H1 (cell line): ENCODE results near the gene TAMALIN. TPM values are rescaled to one million over a fixed set of nuclear protein-coding genes. Genes with fewer than 3 reads are reported as not detected.

Experiments
- ASH2L ChIP-seq: fragments of 200-600, 300-600 bp; sonication (generic); IDR thresholded peaks from one replicate; pipeline ENCODE4 v1.7.1; 2017; ENCODE audit warnings: low read length
- CBX5 ChIP-seq: fragments of 300-800, 300-1000 bp; sonication (generic); IDR thresholded peaks from 2 replicates; pipeline ENCODE4 v1.7.1; 2016; ENCODE audit warnings: antibody characterized with exemption, low read length, low read depth
- CTBP2 ChIP-seq: IDR thresholded peaks from 2 replicates; pipeline ENCODE4 v1.7.0; 2011; ENCODE audit warnings: borderline replicate concordance, mild to moderate bottlenecking, moderate library complexity, mixed read lengths, low read length; ENCODE audit not compliant: insufficient read depth, insufficient read length
- E2F6 ChIP-seq: IDR thresholded peaks from 2 replicates; pipeline ENCODE4 v1.6.1; 2012; ENCODE audit warnings: inconsistent platforms
- EGR1 ChIP-seq: IDR thresholded peaks from 2 replicates; pipeline ENCODE4 v1.6.1; 2011; ENCODE audit warnings: low read depth, low read length, borderline replicate concordance
- EP300 ChIP-seq, 2 experiments: IDR thresholded peaks; 1 replicate in 1 of 2; 2 replicates in 1 of 2; pipeline ENCODE4 v1.6.1; 2011 to 2012; ENCODE audit warnings: low read depth in 2 of 2, low read length in 2 of 2, mild to moderate bottlenecking in 2 of 2, borderline replicate concordance in 1 of 2, inconsistent platforms in 1 of 2, moderate library complexity in 1 of 2
- EZH2 ChIP-seq: fragments of 200-600 bp; sonication (generic); IDR thresholded peaks from 2 replicates; pipeline ENCODE4 v1.7.1; 2012; ENCODE audit warnings: low read depth, mild to moderate bottlenecking, moderate library complexity, low read length, inconsistent platforms; ENCODE audit not compliant: severe bottlenecking
- GABPA ChIP-seq: IDR thresholded peaks from 2 replicates; pipeline ENCODE4 v1.6.1; 2011; ENCODE audit warnings: mild to moderate bottlenecking, low read length, moderate library complexity, borderline replicate concordance; ENCODE audit not compliant: insufficient read depth
- HDAC2 ChIP-seq, 2 experiments: fragments of 300-600 bp in 1 of 2; sonication (generic) in 1 of 2; IDR thresholded peaks; 2 replicates each; pipeline ENCODE4 v1.6.1; 2011 to 2012; ENCODE audit warnings: low read depth in 2 of 2, low read length in 2 of 2, mild to moderate bottlenecking in 2 of 2, moderate library complexity in 2 of 2, borderline replicate concordance in 1 of 2, inconsistent platforms in 1 of 2
- HDAC6 ChIP-seq: IDR thresholded peaks from one replicate; pipeline ENCODE4 v1.7.1; 2012; ENCODE audit warnings: low read depth, mild to moderate bottlenecking, inconsistent platforms, low read length, moderate library complexity
- JUND ChIP-seq: IDR thresholded peaks from 2 replicates; pipeline ENCODE4 v1.6.1; 2011; ENCODE audit warnings: mild to moderate bottlenecking, improper control_type of control experiment, low read length
- MAFK ChIP-seq: IDR thresholded peaks from 2 replicates; pipeline ENCODE4 v1.6.1; 2012; ENCODE audit warnings: low read depth, mild to moderate bottlenecking, improper control_type of control experiment, low read length
- NANOG ChIP-seq: IDR thresholded peaks from 2 replicates; pipeline ENCODE4 v1.6.1; 2011; ENCODE audit warnings: low read length, low read depth, mild to moderate bottlenecking, inconsistent platforms; ENCODE audit not compliant: insufficient read depth, poor library complexity, severe bottlenecking
- NRF1 ChIP-seq: IDR thresholded peaks from 2 replicates; pipeline ENCODE4 v1.6.1; 2011; ENCODE audit warnings: mild to moderate bottlenecking, low read depth, low read length, improper control_type of control experiment
- PHF8 ChIP-seq: fragments of 200-600 bp; sonication (generic); conservative IDR thresholded peaks from 2 replicates; pipeline ENCODE4 v1.7.1; 2012; ENCODE audit warnings: low read depth, mild to moderate bottlenecking, inconsistent platforms, low read length, moderate library complexity
- POLR2AphosphoS5 ChIP-seq: IDR thresholded peaks from 2 replicates; pipeline ENCODE4 v1.6.1; 2011; ENCODE audit warnings: low read depth, low read length
- POU5F1 ChIP-seq: IDR thresholded peaks from 2 replicates; pipeline ENCODE4 v1.6.1; 2011; ENCODE audit warnings: low read depth, mild to moderate bottlenecking, low read length, moderate library complexity
- SIN3A ChIP-seq, 2 experiments: IDR thresholded peaks in 1 of 2; conservative IDR thresholded peaks in 1 of 2; 2 replicates each; pipeline ENCODE4 v1.6.1; 2011 to 2012; ENCODE audit warnings: low read length in 2 of 2, improper control_type of control experiment in 1 of 2, low read depth in 1 of 2, mild to moderate bottlenecking in 1 of 2
- SIX5 ChIP-seq: IDR thresholded peaks from 2 replicates; pipeline ENCODE4 v1.6.1; 2011; ENCODE audit warnings: mild to moderate bottlenecking, low read depth, low read length
- SP2 ChIP-seq: IDR thresholded peaks from 2 replicates; pipeline ENCODE4 v1.6.1; 2012; ENCODE audit warnings: mild to moderate bottlenecking, low read length, inconsistent platforms
- SRF ChIP-seq: IDR thresholded peaks from 2 replicates; pipeline ENCODE4 v1.6.1; 2011; ENCODE audit warnings: mild to moderate bottlenecking, low read depth, low read length, moderate library complexity
- TAF7 ChIP-seq: optimal IDR thresholded peaks from 2 replicates; pipeline ENCODE3; 2011; ENCODE audit warnings: low read depth, mild to moderate bottlenecking, inconsistent platforms, low read length, moderate library complexity, borderline replicate concordance
- TBP ChIP-seq: IDR thresholded peaks from 2 replicates; pipeline ENCODE4 v1.6.1; 2011; ENCODE audit warnings: low read depth, low read length, improper control_type of control experiment
- TCF12 ChIP-seq: IDR thresholded peaks from 2 replicates; pipeline ENCODE4 v1.6.1; 2011; ENCODE audit warnings: low read depth, mild to moderate bottlenecking, low read length
- polyA plus RNA-seq, 7 experiments: library from polyadenylated mRNA; depleted of rRNA in 3 of 7; stranded (reverse) in 5 of 7; unstranded in 2 of 7; fragments of >200 nt in 5 of 7; fragments of 200-250 nt in 2 of 7; gene quantifications; 1 replicate in 5 of 7; 2 replicates in 1 of 7; 4 replicates in 1 of 7; pipeline versions ENCODE4 v1.2.1 to v1.2.3, GENCODE V29; 2011 to 2013; ENCODE audit warnings: missing spikeins in 2 of 7, mixed read lengths in 2 of 7
- total RNA-seq: library from RNA; stranded (reverse); fragmentation: NEBNext Ultra II Directional; extraction: Animal tissue kit (Norgen Biotek cat#: 25700); gene quantifications from 2 replicates; pipeline ENCODE4 v1.2.1, GENCODE V29; 2021
- TF ChIP-seq, protein P1 (sequence below): IDR thresholded peaks from 2 replicates; pipeline ENCODE4 v1.6.1; 2012; ENCODE audit warnings: inconsistent platforms

Gene TAMALIN
- total and polyA plus RNA-seq, 2 of the 8 experiments (the other 6 are each of a cell fraction or from before 2014, with no cell fraction given): 2.6 to 4.9 TPM

DNA sequence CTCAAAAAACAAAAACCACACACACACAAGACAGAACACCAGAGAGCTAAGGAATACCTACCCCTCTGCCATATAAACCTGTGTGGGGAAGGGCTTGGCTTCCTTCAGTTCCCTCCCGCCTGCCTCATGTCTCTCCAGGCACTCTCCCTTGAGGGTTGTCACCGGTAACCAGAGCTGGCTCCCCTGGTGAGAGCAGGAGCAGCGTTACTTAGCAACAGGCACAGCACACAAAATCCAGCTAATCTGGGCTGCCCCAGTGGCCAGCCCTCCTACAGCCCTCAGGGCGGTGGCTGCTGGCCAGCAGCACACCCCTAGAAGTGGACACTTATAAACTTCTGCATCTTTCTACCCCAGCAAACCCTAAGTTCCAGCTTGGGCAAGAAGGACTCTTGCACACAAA is 22.9 kb downstream of the TAMALIN start (continued):
- TF ChIP-seq HDAC6: no peak
- TF ChIP-seq SIN3A (conservative IDR thresholded peaks at IDR 0.05 in 1 of 2, IDR thresholded peaks at IDR 0.05 in 1 of 2; ENCODE audit: low read depth in 1 of 2, low read length in 2 of 2): peak in 1 of 2 experiments; percentile 73; a peak in 1 of 4 replicates
- TF ChIP-seq MAFK: no peak
- TF ChIP-seq EGR1: no peak
- no peak for TF ChIP-seq NANOG
- no peak for TF ChIP-seq GABPA
- no peak for TF ChIP-seq ASH2L
- TF ChIP-seq EP300 (IDR thresholded peaks at IDR 0.05; ENCODE audit: borderline replicate concordance in 1 of 2, low read depth in 2 of 2, low read length in 2 of 2): peak in 1 of 2 experiments; percentile 6; a peak in 1 of 3 replicates
- TF ChIP-seq NRF1: no peak
- TF ChIP-seq CTBP2: no peak
- TF ChIP-seq TCF12: no peak
- no peak for TF ChIP-seq JUND
- TF ChIP-seq TAF7: no peak
- TF ChIP-seq CBX5: no peak
- no peak for TF ChIP-seq POLR2AphosphoS5
- TF ChIP-seq SIX5: no peak
- TF ChIP-seq SP2: no peak
- no peak for TF ChIP-seq PHF8
- TF ChIP-seq SRF: no peak
- TF ChIP-seq EZH2: no peak
- no peak for TF ChIP-seq E2F6
- no peak for TF ChIP-seq HDAC2 (IDR thresholded peaks at IDR 0.05; ENCODE audit: borderline replicate concordance in 1 of 2, low read depth in 2 of 2, low read length in 2 of 2)
- TF ChIP-seq, protein P1, sequence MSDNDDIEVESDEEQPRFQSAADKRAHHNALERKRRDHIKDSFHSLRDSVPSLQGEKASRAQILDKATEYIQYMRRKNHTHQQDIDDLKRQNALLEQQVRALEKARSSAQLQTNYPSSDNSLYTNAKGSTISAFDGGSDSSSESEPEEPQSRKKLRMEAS: peak; percentile 48; the same call in 1 of the 2 replicates
- no peak for TF ChIP-seq POU5F1
- no peak for TF ChIP-seq TBP
